Body of pancreas (tissue), 4 donors: Measurements from ENCODE around the gene ZBTB47. TPM values are rescaled to one million over a fixed set of nuclear protein-coding genes. Genes with fewer than 3 reads are reported as not detected.

Experiments
- ATAC-seq: fragments of 150-250 bp; one replicate; pipeline ENCODE4 v1.9.1; 2016
- DNase-seq, 4 donors: peaks; one replicate each; pipeline ENCODE4 v3.0.0-alpha.2; 2019
- H3K27ac ChIP-seq, 4 donors: fragments of 200-600 bp; sonication (generic); 1 replicate in 3 of 4; 2 replicates in 1 of 4; pipeline versions ENCODE4 v1.5.1 to v1.6.1; 2016 to 2019; ENCODE audit warnings: mild to moderate bottlenecking in 1 of 4, mixed read lengths in 1 of 4, moderate library complexity in 1 of 4
- H3K27me3 ChIP-seq, 2 donors: fragments of 200-600 bp; sonication (generic); one replicate each; pipeline ENCODE4 v1.6.0; 2016; ENCODE audit warnings: mild to moderate bottlenecking in 1 of 2
- H3K36me3 ChIP-seq, 2 donors: fragments of 200-600 bp; sonication (generic); replicated peaks in 1 of 2; 2 replicates each; pipeline ENCODE4 v1.5.1; 2016; ENCODE audit warnings: low read depth in 2 of 2; ENCODE audit not compliant: insufficient read depth in 1 of 2
- H3K4me1 ChIP-seq: fragments of 200-600 bp; sonication (generic); one replicate; pipeline ENCODE4 v1.6.0; 2016
- H3K4me3 ChIP-seq, 2 donors: fragments of 200-600 bp; sonication (generic); 1 replicate in 1 of 2; 2 replicates in 1 of 2; pipeline ENCODE4 v1.5.1; 2016 to 2019
- H3K9me3 ChIP-seq, 3 donors: fragments of 200-600 bp; sonication (generic); 1 replicate in 2 of 3; 2 replicates in 1 of 3; pipeline ENCODE4 v1.5.1; 2016
- CTCF ChIP-seq, 7 experiments: fragments of 450-650 bp in 4 of 7; fragments of 200-600 bp in 3 of 7; sonication (generic) in 3 of 7; IDR thresholded peaks; one replicate each; pipeline ENCODE4 v1.5.1; 2016 to 2019; ENCODE audit warnings: antibody characterized with exemption in 7 of 7
- POLR2A ChIP-seq, 3 donors: fragments of 450-650 bp; IDR thresholded peaks; one replicate each; pipeline ENCODE4 v1.6.1; 2016; ENCODE audit warnings: antibody characterized with exemption in 3 of 3, mild to moderate bottlenecking in 2 of 3
- WGBS, 2 donors: methylation state at CpG; one replicate each; pipeline ENCODE4 v1.1.5; 2017; 5-methylcytosine and 5-hydroxymethylcytosine counted together
- intact Hi-C: fragments of 100-400 bp; cut with DNase I; formaldehyde crosslinking; loops from one replicate; pipeline ENCODE4 v1.15.1; 2023
- total RNA-seq, 2 donors: library from RNA; depleted of rRNA; stranded (reverse); fragments of >200 nt; gene quantifications; one replicate each; pipeline ENCODE4 v1.1.0, GENCODE V29; 2016

ZBTB47 gene
- total RNA-seq, 2 donors from 2014 or later, result 19.7 to 20.4 TPM

- Histone ChIP-seq H3K9me3 (no peaks in the 10 kb centered on the region), H3K4me3 (no peak overlapping the region), H3K27me3 (no peaks in the 10 kb centered on the region), H3K4me1 (peaks cover 44% of the 10 kb centered on the region), H3K27ac (peak overlapping the region in 1 of 4 donors; percentile 84), H3K36me3 (peaks cover 0 to 5% of the 10 kb centered on the region in 2 donors)
- TF ChIP-seq CTCF (IDR thresholded peaks at IDR 0.05) (no peak), POLR2A (IDR thresholded peaks at IDR 0.05) (no peak)
- ATAC-seq, result no peak
- 87 to 88% methylated on average over 9 of the region's 9 CpGs for WGBS, 2 donors
- DNase-seq, result no peak
- intact Hi-C loops, result no loop called here
These were observed 2.0 kb upstream of the ZBTB47 start for GRCh38 chr3:42651248-42652091.

- ATAC-seq (no peak), DNase-seq (no peak)
- Histone ChIP-seq H3K27me3 (no peaks in the 10 kb centered on the region), H3K9me3 (no peaks in the 10 kb centered on the region), H3K27ac (peak overlapping the region in 3 of 4 donors; percentile 76 to 90 (median 84)), H3K4me3 (no peak overlapping the region), H3K36me3 (no peaks in the 10 kb centered on the region), H3K4me1 (peaks cover 44% of the 10 kb centered on the region)
- 47 to 50% methylated on average over 1 of the region's 1 CpG for WGBS, 2 donors
- intact Hi-C loops, result no loop called here
- TF ChIP-seq CTCF (IDR thresholded peaks at IDR 0.05), result no peak
- no peak for TF ChIP-seq POLR2A (IDR thresholded peaks at IDR 0.05)
These were observed 1.3 kb upstream of the ZBTB47 start for GRCh38 chr3:42652251-42652610.

DNA sequence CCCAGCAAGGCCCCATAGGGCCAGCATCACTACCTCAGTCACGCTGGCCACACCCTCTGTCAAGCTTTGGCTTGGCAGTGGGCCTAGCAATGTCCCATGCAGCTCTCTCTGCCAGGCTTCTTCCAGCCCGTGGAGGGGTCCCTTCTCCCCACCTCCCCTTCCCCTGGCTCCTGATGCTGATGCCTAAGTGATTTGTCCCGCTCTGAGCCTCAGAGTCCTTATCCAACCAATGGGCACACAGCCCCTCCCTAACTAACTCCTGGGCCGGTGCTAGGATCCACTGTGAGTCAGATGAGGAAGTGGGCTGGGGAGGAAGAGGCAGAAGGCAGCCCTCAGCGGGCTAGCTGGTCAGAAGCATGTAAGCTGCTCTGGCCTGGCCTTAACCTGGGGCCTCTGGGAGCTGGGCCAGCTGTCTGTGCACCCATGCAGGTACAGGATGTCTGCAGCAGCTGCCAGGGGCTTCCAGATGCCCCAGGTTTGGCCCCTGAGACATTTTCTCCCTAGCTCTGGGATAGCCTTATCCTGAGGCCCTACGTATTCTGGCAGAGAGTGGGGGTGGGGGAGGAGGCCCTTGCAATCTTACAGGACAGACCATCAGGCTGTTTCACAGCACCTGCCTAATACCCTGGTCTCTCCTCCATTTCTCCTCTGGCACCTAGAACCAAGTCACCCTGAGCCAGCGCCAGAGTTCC lies 740 bp upstream of the ZBTB47 start:
- no peaks in the 10 kb centered on the region for H3K27me3 ChIP-seq
- peaks cover 44% of the 10 kb centered on the region for H3K4me1 ChIP-seq
- peak; percentile 51 to 87 (median 83) for TF ChIP-seq POLR2A (IDR thresholded peaks at IDR 0.05)
- no peak for TF ChIP-seq CTCF (IDR thresholded peaks at IDR 0.05)
- peak overlapping the region; percentile 76 to 90 (median 83) for H3K27ac ChIP-seq
- ATAC-seq (peak; percentile 37), DNase-seq (peak; percentile 53 to 80 (median 68))
- intact Hi-C loops, result no loop called here
- no peaks in the 10 kb centered on the region for H3K9me3 ChIP-seq
- no peaks in the 10 kb centered on the region for H3K36me3 ChIP-seq
- 28 to 43% methylated on average over 4 to 7 of the region's 7 CpGs for WGBS, 2 donors
- H3K4me3 ChIP-seq, result no peak overlapping the region

- no peaks in the 10 kb centered on the region for H3K36me3 ChIP-seq
- TF ChIP-seq CTCF (IDR thresholded peaks at IDR 0.05) (no peak), POLR2A (IDR thresholded peaks at IDR 0.05) (no peak)
- WGBS, 2 donors, result 32 to 42% methylated on average over 2 to 3 of the region's 3 CpGs
- H3K9me3 ChIP-seq, result no peaks in the 10 kb centered on the region
- ATAC-seq (no peak), DNase-seq (no peak)
- H3K4me3 ChIP-seq, result no peak overlapping the region
- intact Hi-C loops, result no loop called here
- no peaks in the 10 kb centered on the region for H3K27me3 ChIP-seq
- H3K4me1 ChIP-seq, result peaks cover 44% of the 10 kb centered on the region
- peak overlapping the region; percentile 76 to 90 (median 83) for H3K27ac ChIP-seq
These were observed 266 bp upstream of the ZBTB47 start for GRCh38 chr3:42653303-42653559.
